ENCODE measurements around the gene CCL2.

CCL2 gene

DNA sequence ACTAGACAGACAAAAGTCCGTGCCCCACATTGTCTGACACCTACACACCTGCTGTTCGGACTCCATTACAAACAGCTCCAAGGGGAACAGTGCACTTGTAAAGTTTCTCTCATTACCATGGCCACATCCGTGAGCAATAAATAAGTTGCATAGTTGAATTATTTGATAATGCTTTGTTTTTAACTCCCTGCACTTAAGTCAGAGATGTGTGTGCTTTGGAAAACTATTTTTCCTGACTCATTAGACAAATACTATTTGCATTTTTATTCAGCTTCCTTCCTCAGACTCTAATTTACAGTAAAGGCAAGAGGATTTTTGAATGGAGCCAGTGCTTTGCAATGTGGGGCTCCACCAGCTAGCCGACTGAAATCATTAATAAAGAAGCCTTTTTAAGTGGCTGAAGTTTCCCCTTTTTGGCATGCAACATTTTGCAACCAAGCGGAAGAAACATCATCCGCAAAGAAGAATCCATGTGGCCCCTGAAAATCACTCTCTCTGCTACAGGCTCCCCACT lies 6.5 kb upstream of the CCL2 start:
- TF ChIP-seq, protein P1, sequence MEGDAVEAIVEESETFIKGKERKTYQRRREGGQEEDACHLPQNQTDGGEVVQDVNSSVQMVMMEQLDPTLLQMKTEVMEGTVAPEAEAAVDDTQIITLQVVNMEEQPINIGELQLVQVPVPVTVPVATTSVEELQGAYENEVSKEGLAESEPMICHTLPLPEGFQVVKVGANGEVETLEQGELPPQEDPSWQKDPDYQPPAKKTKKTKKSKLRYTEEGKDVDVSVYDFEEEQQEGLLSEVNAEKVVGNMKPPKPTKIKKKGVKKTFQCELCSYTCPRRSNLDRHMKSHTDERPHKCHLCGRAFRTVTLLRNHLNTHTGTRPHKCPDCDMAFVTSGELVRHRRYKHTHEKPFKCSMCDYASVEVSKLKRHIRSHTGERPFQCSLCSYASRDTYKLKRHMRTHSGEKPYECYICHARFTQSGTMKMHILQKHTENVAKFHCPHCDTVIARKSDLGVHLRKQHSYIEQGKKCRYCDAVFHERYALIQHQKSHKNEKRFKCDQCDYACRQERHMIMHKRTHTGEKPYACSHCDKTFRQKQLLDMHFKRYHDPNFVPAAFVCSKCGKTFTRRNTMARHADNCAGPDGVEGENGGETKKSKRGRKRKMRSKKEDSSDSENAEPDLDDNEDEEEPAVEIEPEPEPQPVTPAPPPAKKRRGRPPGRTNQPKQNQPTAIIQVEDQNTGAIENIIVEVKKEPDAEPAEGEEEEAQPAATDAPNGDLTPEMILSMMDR (IDR thresholded peaks at IDR 0.05; ENCODE audit: low read depth, low read length): no peak
- H3K27me3 ChIP-seq (ENCODE audit: insufficient read depth, low read depth, severe bottlenecking): peaks cover 82% of the 10 kb centered on the region
- no peak overlapping the region for H3K4me3 ChIP-seq (ENCODE audit: low read depth, low read length)
- no peaks in the 10 kb centered on the region for H3K36me3 ChIP-seq
- no peak for DNase-seq
- no peak overlapping the region for H3K27ac ChIP-seq
- H3K9me3 ChIP-seq (ENCODE audit: severe bottlenecking): peaks cover 1% of the 10 kb centered on the region

DNA sequence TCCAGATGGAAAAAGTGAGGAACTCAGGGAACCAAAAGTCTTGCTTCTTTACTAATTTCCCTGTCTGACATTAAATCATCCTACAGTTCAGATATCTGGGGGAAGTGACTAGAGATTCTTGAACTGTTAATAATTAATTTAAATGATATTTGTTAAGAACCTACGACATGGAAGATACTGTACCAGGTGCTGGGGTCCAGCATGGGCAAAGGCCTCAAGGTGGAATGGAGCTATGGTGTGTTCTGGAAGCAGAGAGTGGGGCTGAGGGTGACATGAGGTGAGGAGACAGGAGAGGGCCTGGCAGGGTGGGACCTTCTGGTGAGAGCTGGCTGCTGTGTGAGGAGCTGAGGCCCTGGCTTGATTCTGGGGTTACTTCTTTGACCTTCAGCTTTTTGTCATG lies 6.0 kb upstream of the CCL2 start:
- no peaks in the 10 kb centered on the region for H3K36me3 ChIP-seq
- no peak for DNase-seq
- H3K27me3 ChIP-seq (ENCODE audit: insufficient read depth, low read depth, severe bottlenecking): peaks cover 82% of the 10 kb centered on the region
- no peak overlapping the region for H3K27ac ChIP-seq
- no peaks in the 10 kb centered on the region for H3K9me3 ChIP-seq (ENCODE audit: severe bottlenecking)
- H3K4me3 ChIP-seq (ENCODE audit: low read depth, low read length): no peak overlapping the region
- TF ChIP-seq, protein P1 (IDR thresholded peaks at IDR 0.05; ENCODE audit: low read depth, low read length): no peak

GRCh38 chr17:34249478-34249877 lies 5.6 kb upstream of the CCL2 start:
- peaks cover 82% of the 10 kb centered on the region for H3K27me3 ChIP-seq (ENCODE audit: insufficient read depth, low read depth, severe bottlenecking)

GRCh38 chr17:34251186-34251585 lies 3.9 kb upstream of the CCL2 start:
- Histone ChIP-seq H3K27ac (no peak overlapping the region), H3K4me3 (ENCODE audit: low read depth, low read length) (no peak overlapping the region), H3K9me3 (ENCODE audit: severe bottlenecking) (no peaks in the 10 kb centered on the region), H3K27me3 (ENCODE audit: insufficient read depth, low read depth, severe bottlenecking) (peaks cover 81% of the 10 kb centered on the region), H3K36me3 (no peaks in the 10 kb centered on the region)
- no peak for DNase-seq
- TF ChIP-seq, protein P1 (IDR thresholded peaks at IDR 0.05; ENCODE audit: low read depth, low read length): no peak

More at GRCh38 chr17:34249478-34249877, 5.6 kb upstream of the CCL2 start:
- DNase-seq: no peak
- TF ChIP-seq, protein P1 (IDR thresholded peaks at IDR 0.05; ENCODE audit: low read depth, low read length): no peak
- H3K36me3 ChIP-seq: no peaks in the 10 kb centered on the region
- H3K4me3 ChIP-seq (ENCODE audit: low read depth, low read length): no peak overlapping the region
- no peak overlapping the region for H3K27ac ChIP-seq
- no peaks in the 10 kb centered on the region for H3K9me3 ChIP-seq (ENCODE audit: severe bottlenecking)

- Histone ChIP-seq H3K4me3 (ENCODE audit: low read depth, low read length) (no peak overlapping the region), H3K36me3 (no peaks in the 10 kb centered on the region), H3K27me3 (ENCODE audit: insufficient read depth, low read depth, severe bottlenecking) (peaks cover 81% of the 10 kb centered on the region), H3K27ac (no peak overlapping the region), H3K9me3 (ENCODE audit: severe bottlenecking) (no peaks in the 10 kb centered on the region)
- TF ChIP-seq, protein P1 (IDR thresholded peaks at IDR 0.05; ENCODE audit: low read depth, low read length): no peak
- DNase-seq: no peak
Measured at GRCh38 chr17:34252095-34252443, 3.0 kb upstream of the CCL2 start.

DNA sequence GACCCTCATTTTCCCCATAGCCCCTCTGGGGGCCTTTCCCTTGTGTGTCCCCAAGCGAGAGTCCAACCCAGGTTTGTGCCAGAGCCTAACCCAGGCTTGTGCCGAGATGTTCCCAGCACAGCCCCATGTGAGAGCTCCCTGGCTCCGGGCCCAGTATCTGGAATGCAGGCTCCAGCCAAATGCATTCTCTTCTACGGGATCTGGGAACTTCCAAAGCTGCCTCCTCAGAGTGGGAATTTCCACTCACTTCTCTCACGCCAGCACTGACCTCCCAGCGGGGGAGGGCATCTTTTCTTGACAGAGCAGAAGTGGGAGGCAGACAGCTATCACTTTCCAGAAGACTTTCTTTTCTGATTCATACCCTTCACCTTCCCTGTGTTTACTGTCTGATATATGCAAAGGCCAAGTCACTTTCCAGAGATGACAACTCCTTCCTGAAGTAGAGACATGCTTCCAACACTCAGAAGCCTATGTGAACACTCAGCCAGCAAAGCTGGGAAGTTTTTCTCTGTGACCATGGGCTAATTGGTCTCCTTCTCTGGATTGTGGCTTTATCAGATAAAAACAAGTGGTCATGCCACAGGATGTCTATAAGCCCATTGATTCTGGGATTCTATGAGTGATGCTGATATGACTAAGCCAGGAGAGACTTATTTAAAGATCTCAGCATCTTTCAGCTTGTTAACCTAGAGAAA lies 2.5 kb upstream of the CCL2 start:
- no peak for DNase-seq
- no peak overlapping the region for H3K4me3 ChIP-seq (ENCODE audit: low read depth, low read length)

More for the DNA sequence above, 2.5 kb upstream of the CCL2 start:
- TF ChIP-seq, protein P1 (IDR thresholded peaks at IDR 0.05; ENCODE audit: low read depth, low read length): no peak
- Histone ChIP-seq H3K9me3 (ENCODE audit: severe bottlenecking) (no peaks in the 10 kb centered on the region), H3K27ac (no peak overlapping the region), H3K36me3 (no peaks in the 10 kb centered on the region), H3K27me3 (ENCODE audit: insufficient read depth, low read depth, severe bottlenecking) (peaks cover 81% of the 10 kb centered on the region)

All from WERI-Rb-1 (cell line).